BLaER1 treated with 17β-estradiol and CSF1 and Interleukin-3, amounts not matched to agents 10 nM and 100 nM (cell line): ENCODE data around the gene FRMD3.
"Not testable (repeated sequence)": the region's sequence is repeated elsewhere in the genome, so short reads cannot be mapped to it uniquely, and the experiment has no call there.

Source experiments
- H3K27ac ChIP-seq, 11 experiments: shearing (Covaris generic); formaldehyde crosslinking; 2 replicates each; pipeline ENCODE4 v1.8.1; 2022
- H3K27me3 ChIP-seq, 11 experiments: shearing (Covaris generic); formaldehyde crosslinking; 2 replicates each; pipeline ENCODE4 v1.8.1; 2022
- H3K36me3 ChIP-seq, 11 experiments: shearing (Covaris generic); formaldehyde crosslinking; 2 replicates each; pipeline ENCODE4 v1.8.1; 2022
- H3K4me1 ChIP-seq, 10 experiments: shearing (Covaris generic); formaldehyde crosslinking; 2 replicates each; pipeline ENCODE4 v1.8.1; 2022
- H3K4me2 ChIP-seq, 11 experiments: shearing (Covaris generic); formaldehyde crosslinking; 2 replicates each; pipeline ENCODE4 v1.8.1; 2022
- H3K4me3 ChIP-seq, 10 experiments: shearing (Covaris generic); formaldehyde crosslinking; 2 replicates each; pipeline ENCODE4 v1.8.1; 2022
- H3K9ac ChIP-seq, 11 experiments: shearing (Covaris generic); formaldehyde crosslinking; 2 replicates each; pipeline ENCODE4 v1.8.1; 2022
- H3K9me3 ChIP-seq, 11 experiments: shearing (Covaris generic); formaldehyde crosslinking; replicated peaks in 1 of 11; 2 replicates each; pipeline ENCODE4 v1.8.1; 2022
- H4K20me1 ChIP-seq, 11 experiments: shearing (Covaris generic); formaldehyde crosslinking; 2 replicates each; pipeline ENCODE4 v1.8.1; 2022
- Cebpa-rat ChIP-seq, 11 experiments: shearing (Covaris generic); IDR thresholded peaks; 2 replicates each; pipeline ENCODE4 v1.8.1; 2022

Gene FRMD3

GRCh38 chr9:83535736-83536135, 2.5 kb downstream of the FRMD3 start:
- Histone ChIP-seq H4K20me1 (no peaks in the 10 kb centered on the region), H3K27me3 (no peaks in the 10 kb centered on the region), H3K4me2 (no peak overlapping the region), H3K27ac (no peak overlapping the region), H3K36me3 (no peaks in the 10 kb centered on the region), H3K4me3 (no peak overlapping the region), H3K9me3 (peaks cover 23 to 28% (median 24%) of the 10 kb centered on the region in 11 experiments), H3K4me1 (no peaks in the 10 kb centered on the region), H3K9ac (no peak overlapping the region)
- no peak for TF ChIP-seq Cebpa-rat (IDR thresholded peaks at IDR 0.05)

GRCh38 chr9:83533296-83533695, 4.9 kb downstream of the FRMD3 start:
- Histone ChIP-seq H3K27ac (no peak overlapping the region), H4K20me1 (no peaks in the 10 kb centered on the region), H3K36me3 (no peaks in the 10 kb centered on the region), H3K27me3 (no peaks in the 10 kb centered on the region), H3K9me3 (peaks cover 13 to 19% (median 14%) of the 10 kb centered on the region in 11 experiments), H3K4me1 (no peaks in the 10 kb centered on the region), H3K4me3 (no peak overlapping the region), H3K4me2 (no peak overlapping the region), H3K9ac (no peak overlapping the region)
- TF ChIP-seq Cebpa-rat (IDR thresholded peaks at IDR 0.05), result no peak

GRCh38 chr9:83526901-83527300, 11.3 kb downstream of the FRMD3 start:
- Histone ChIP-seq H3K27me3 (no peaks in the 10 kb centered on the region), H3K4me1 (no peaks in the 10 kb centered on the region), H3K9me3 (peaks cover 0 to 4% (median 0%) of the 10 kb centered on the region in 11 experiments; a peak in 3 of 22 replicates), H3K27ac (no peak overlapping the region), H3K4me3 (no peak overlapping the region), H3K4me2 (no peak overlapping the region), H4K20me1 (no peaks in the 10 kb centered on the region), H3K36me3 (no peaks in the 10 kb centered on the region), H3K9ac (no peak overlapping the region)
- no peak for TF ChIP-seq Cebpa-rat (IDR thresholded peaks at IDR 0.05)

GRCh38 chr9:83526211-83526610, 12.0 kb downstream of the FRMD3 start:
- no peaks in the 10 kb centered on the region for H3K4me1 ChIP-seq
- no peak overlapping the region for H3K9ac ChIP-seq
- no peaks in the 10 kb centered on the region for H3K27me3 ChIP-seq
- H3K4me2 ChIP-seq, result no peak overlapping the region
- no peak overlapping the region for H3K4me3 ChIP-seq
- no peaks in the 10 kb centered on the region for H3K36me3 ChIP-seq
- no peaks in the 10 kb centered on the region for H4K20me1 ChIP-seq
- peaks cover 0 to 4% (median 0%) of the 10 kb centered on the region in 11 experiments; a peak in 3 of 22 replicates for H3K9me3 ChIP-seq
- H3K27ac ChIP-seq, result no peak overlapping the region
- no peak for TF ChIP-seq Cebpa-rat (IDR thresholded peaks at IDR 0.05)

GRCh38 chr9:83523684-83524083, 14.5 kb downstream of the FRMD3 start:
- H3K4me3 ChIP-seq, result no peak overlapping the region
- no peak overlapping the region for H3K4me2 ChIP-seq
- no peak overlapping the region for H3K27ac ChIP-seq
- no peaks in the 10 kb centered on the region; a peak in 1 of 22 replicates for H3K9me3 ChIP-seq
- no peak for TF ChIP-seq Cebpa-rat (IDR thresholded peaks at IDR 0.05)
- H3K4me1 ChIP-seq, result no peaks in the 10 kb centered on the region
- H3K27me3 ChIP-seq, result no peaks in the 10 kb centered on the region
- no peaks in the 10 kb centered on the region for H3K36me3 ChIP-seq
- H4K20me1 ChIP-seq, result no peaks in the 10 kb centered on the region
- H3K9ac ChIP-seq, result no peak overlapping the region

GRCh38 chr9:83521411-83521810, 16.8 kb downstream of the FRMD3 start:
- Histone ChIP-seq H3K27me3 (no peaks in the 10 kb centered on the region), H3K4me3 (no peak overlapping the region), H3K4me1 (peaks cover 0 to 8% (median 0%) of the 10 kb centered on the region in 10 experiments; a peak in 3 of 20 replicates), H3K9ac (no peak overlapping the region), H3K4me2 (no peak overlapping the region), H3K9me3 (no peaks in the 10 kb centered on the region; a peak in 1 of 22 replicates), H3K27ac (no peak overlapping the region), H4K20me1 (no peaks in the 10 kb centered on the region), H3K36me3 (no peaks in the 10 kb centered on the region)
- TF ChIP-seq Cebpa-rat (IDR thresholded peaks at IDR 0.05), result no peak

- no peak overlapping the region for H3K4me3 ChIP-seq
- H3K36me3 ChIP-seq, result no peaks in the 10 kb centered on the region
- H3K4me1 ChIP-seq, result peaks cover 0 to 8% (median 0%) of the 10 kb centered on the region in 10 experiments; a peak in 3 of 20 replicates
- no peak overlapping the region for H3K9ac ChIP-seq
- no peak overlapping the region for H3K27ac ChIP-seq
- no peaks in the 10 kb centered on the region; a peak in 1 of 22 replicates for H3K9me3 ChIP-seq
- no peaks in the 10 kb centered on the region for H4K20me1 ChIP-seq
- H3K27me3 ChIP-seq, result no peaks in the 10 kb centered on the region
- H3K4me2 ChIP-seq, result no peak overlapping the region
- TF ChIP-seq Cebpa-rat (IDR thresholded peaks at IDR 0.05), result no peak
Observed at GRCh38 chr9:83521011-83521410, 17.2 kb downstream of the FRMD3 start.

GRCh38 chr9:83520292-83520691, 17.9 kb downstream of the FRMD3 start:
- no peaks in the 10 kb centered on the region for H3K36me3 ChIP-seq
- no peaks in the 10 kb centered on the region; a peak in 1 of 22 replicates for H3K9me3 ChIP-seq
- peaks cover 0 to 8% (median 0%) of the 10 kb centered on the region in 10 experiments; a peak in 3 of 20 replicates for H3K4me1 ChIP-seq
- no peak overlapping the region for H3K9ac ChIP-seq
- H3K27me3 ChIP-seq, result no peaks in the 10 kb centered on the region
- no peak for TF ChIP-seq Cebpa-rat (IDR thresholded peaks at IDR 0.05)
- no peak overlapping the region for H3K4me3 ChIP-seq
- no peak overlapping the region for H3K4me2 ChIP-seq
- H3K27ac ChIP-seq, result no peak overlapping the region
- H4K20me1 ChIP-seq, result no peaks in the 10 kb centered on the region

- not testable (repeated sequence) for H3K36me3 ChIP-seq, H3K4me3 ChIP-seq, H4K20me1 ChIP-seq, H3K4me1 ChIP-seq, H3K9ac ChIP-seq, H3K27me3 ChIP-seq, H3K27ac ChIP-seq
- Histone ChIP-seq H3K4me2 (0 out of 22 replicates have a peak overlapping the region, but pooled peaks of 1 of the 11 experiments have one; percentile 18), H3K9me3 (peaks cover 0 to 12% (median 4%) of the 10 kb centered on the region in 11 experiments; a peak in 4 of 22 replicates)
Observed at GRCh38 chr9:83517980-83518379, 20.2 kb downstream of the FRMD3 start.

- no peak overlapping the region for H3K4me3 ChIP-seq
- H3K9me3 ChIP-seq, result peaks cover 0 to 12% (median 4%) of the 10 kb centered on the region in 11 experiments; a peak in 4 of 22 replicates
- no peak overlapping the region for H3K9ac ChIP-seq
- no peaks in the 10 kb centered on the region for H3K27me3 ChIP-seq
- no peaks in the 10 kb centered on the region for H3K36me3 ChIP-seq
- H3K27ac ChIP-seq, result no peak overlapping the region
- H3K4me2 ChIP-seq, result no peak overlapping the region
- no peaks in the 10 kb centered on the region for H4K20me1 ChIP-seq
- no peak for TF ChIP-seq Cebpa-rat (IDR thresholded peaks at IDR 0.05)
- peaks cover 0 to 33% (median 18%) of the 10 kb centered on the region in 10 experiments; a peak in 13 of 20 replicates for H3K4me1 ChIP-seq
Observed at GRCh38 chr9:83514767-83515166, 23.4 kb downstream of the FRMD3 start.
